Hematopoietic multipotent progenitor cell treated with erythropoietin and hydrocortisone succinate and interleukin-3 and kit ligand, for 17 days (in vitro differentiated cells): ENCODE measurements around the gene GRM7.

Experiments used
- DNase-seq: peaks from one replicate; pipeline ENCODE4 v3.0.0-alpha.2; 2015; ENCODE audit warnings: low spot score

The GRM7 gene

DNA sequence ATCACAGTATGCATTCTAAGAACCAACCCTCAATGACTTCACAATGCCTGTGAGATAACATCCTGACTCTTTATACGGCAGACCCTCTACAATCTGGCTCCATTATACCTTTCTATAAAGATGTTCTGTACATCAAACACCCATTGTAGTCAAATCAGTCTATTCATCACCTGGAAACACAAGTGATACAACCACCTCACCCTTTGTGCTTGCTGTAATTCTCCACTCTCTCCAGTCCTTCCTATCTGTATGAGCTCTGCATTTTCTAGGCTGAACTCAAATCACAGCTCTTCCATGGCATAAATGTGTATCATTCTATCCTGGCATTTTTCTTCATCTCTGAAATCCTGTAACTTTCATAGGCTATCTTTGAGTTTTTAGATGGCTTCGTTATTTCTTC, 539.4 kb downstream of the GRM7 start:
- no peak for DNase-seq

DNA sequence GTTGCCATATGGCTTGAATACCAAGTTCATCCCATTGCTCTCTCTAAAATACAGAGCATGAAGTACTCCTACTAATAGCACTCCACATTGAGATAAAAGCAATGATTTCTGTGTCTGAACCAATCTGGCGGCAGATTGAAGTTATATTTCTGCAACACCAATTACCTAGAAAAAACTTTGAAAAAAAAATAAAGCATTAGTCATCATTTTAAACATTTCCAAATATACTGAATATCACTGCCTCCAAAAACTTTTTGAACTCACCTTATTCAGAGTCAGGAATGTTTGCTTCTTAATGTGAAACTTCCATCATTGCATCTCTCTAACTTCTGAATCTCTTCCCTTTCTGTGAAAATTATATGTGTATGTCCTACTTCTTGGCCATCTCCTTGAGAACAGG, 540.5 kb downstream of the GRM7 start:
- no peak for DNase-seq

DNA sequence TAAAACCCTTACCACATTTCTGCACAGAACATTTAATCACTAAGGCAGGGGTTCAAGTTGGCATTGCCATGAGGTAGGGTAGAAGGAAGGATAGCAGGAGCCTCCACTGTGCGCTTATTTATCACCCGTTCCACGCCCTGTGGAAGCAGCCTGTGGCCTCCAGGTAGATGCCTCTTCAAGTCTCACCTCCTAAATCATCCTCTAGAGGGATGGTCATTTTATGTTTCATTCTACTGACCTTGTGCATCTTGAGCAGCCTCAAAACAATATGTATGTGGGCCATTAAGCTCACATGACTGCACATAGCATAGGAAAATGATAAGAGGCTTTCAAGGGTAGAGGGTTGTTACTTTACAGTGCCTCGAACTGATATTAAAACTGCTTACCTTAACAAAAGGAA, 546.2 kb downstream of the GRM7 start:
- no peak for DNase-seq

GRCh38 chr3:7410782-7411181, 549.9 kb downstream of the GRM7 start:
- DNase-seq: no peak

- no peak for DNase-seq
These were observed 560.1 kb downstream of the GRM7 start for GRCh38 chr3:7421065-7421464.

- no peak for DNase-seq
These were observed 562.1 kb downstream of the GRM7 start for GRCh38 chr3:7423036-7423435.

- DNase-seq: no peak
These were observed 563.1 kb downstream of the GRM7 start for GRCh38 chr3:7423995-7424394.

- DNase-seq: no peak
These were observed 567.3 kb downstream of the GRM7 start for GRCh38 chr3:7428206-7428718.

DNA sequence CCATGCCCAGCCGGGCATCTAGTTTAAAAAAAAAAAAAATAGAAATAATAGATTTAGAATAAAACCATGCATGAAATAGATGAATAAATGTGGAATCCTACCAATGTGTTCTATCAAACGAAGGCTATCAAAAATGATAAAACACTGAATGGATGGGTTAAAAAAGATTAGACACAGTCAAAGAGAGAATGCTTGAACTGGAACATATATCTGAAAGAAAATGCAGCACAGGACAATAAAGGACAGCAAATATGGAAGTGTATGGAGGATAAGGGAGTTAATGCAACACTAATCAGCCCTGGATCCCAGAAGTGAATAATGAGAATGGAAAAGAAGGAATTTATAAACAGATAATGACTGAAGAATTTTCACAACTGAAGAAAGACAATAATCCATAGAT, 571.7 kb downstream of the GRM7 start:
- DNase-seq: no peak

GRCh38 chr3:7433073-7433472, 572.2 kb downstream of the GRM7 start:
- DNase-seq: no peak

DNA sequence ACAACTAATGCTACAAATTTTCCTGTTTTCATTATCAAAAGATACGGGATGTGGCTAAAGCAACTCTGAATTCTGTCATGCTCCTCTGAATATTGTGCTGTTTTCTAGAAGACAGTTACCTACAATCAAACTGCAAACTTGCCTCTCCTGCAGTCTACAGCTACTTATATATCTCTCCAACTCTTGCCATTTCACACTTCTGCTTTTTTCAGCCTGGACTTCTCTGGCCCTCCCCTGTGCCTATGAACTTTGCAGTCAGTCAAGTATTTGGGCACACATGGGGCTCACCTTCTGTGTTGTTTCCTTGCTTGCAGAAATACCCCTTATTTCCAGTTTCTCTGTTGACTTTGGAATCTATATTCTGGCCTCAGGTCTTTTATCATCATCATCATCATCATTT, 575.6 kb downstream of the GRM7 start:
- DNase-seq: no peak

- DNase-seq: no peak
These were observed 576.3 kb downstream of the GRM7 start for GRCh38 chr3:7437231-7437630.

DNA sequence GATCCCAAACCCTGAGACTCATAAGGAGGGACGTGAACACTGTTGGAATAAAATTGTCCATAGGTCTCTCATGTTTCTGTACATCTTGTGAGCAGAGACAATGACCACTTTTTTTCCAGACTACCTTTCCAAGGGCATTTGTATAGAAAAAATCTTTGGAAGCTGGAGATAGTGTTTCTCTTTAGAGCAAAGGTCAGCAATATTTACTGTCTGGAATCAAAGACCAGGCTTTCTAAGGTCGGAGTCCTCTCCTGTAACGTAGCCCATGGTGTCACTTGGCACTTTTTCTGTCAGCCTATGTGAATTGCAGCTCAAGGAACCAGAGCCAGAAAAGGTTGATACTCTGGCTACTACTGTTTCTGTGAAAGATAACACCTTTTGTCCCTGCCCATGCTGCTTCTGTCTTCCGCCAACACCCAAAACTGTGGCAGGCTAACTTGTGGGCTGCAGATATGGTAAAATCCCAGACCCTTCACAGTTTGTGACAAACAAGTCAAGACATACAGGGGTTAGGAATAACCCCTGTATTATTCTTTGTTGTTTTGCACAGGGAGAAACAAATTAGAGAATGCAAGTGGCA, 578.3 kb downstream of the GRM7 start:
- no peak for DNase-seq

DNA sequence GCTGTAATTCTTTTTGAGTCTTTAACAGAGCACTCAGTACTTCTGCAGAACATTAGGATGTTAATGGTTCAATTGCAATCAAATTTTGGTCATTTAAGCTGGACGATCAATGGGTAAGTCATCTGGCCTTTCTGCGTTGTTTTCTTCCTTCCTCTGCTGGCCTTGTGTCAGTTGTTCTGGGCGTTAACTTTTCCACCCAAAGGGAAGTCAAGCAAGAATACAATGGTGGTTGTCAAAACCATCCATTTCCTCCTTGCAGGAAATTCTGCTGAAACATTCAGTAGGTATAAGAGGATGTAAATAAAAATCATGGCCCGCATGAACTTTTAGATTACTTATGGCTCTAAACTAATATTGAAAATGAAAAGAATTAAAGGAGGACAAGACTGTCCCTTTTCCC, 584.0 kb downstream of the GRM7 start:
- DNase-seq: no peak

- no peak for DNase-seq
These were observed 584.4 kb downstream of the GRM7 start for GRCh38 chr3:7445331-7445730.

GRCh38 chr3:7447197-7447769, 586.4 kb downstream of the GRM7 start:
- no peak for DNase-seq

DNA sequence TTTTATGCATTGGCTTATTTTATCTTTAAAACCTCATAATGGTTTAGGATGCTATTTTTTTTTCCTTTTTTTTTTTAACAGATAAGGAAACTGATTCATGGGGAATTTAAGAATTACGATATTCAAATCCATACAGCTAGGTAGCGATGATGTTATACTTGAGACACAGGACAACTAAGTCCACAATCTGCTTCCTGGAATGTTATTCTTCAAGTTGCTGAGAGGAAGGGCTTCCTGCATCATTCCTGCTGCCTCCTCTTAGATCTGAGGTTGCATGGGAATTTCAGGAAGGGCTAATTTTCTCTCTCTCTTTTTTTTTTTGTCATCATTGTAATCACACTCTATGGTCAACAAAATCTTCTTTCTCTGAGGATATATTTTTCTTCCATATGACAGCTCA, 595.5 kb downstream of the GRM7 start:
- DNase-seq: no peak

DNA sequence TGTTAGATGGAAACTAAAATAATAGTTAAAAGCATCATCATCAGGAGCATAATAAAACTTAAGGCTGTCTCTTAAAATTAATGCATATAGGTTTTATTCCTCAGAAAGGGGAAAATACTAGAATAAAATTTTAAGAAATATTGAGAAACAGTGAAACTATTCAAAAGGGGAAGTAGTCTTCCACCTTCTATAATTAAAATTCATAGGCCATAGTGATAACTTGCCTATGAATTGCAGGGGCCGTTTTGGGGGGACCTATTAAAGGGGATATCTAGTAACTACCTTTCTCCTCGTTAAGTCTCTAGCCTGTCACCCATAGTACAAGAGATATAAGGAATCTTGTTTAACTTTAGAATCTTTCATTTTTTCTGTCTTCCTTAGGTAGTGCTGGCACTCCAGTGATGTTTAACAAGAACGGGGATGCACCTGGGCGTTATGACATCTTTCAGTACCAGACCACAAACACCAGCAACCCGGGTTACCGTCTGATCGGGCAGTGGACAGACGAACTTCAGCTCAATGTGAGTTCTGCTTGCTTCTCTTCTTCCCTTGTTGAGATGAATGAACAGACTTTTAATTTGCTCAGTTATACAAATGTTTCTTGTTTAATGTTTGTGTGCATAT, 600.4 kb downstream of the GRM7 start:
- no peak for DNase-seq

DNA sequence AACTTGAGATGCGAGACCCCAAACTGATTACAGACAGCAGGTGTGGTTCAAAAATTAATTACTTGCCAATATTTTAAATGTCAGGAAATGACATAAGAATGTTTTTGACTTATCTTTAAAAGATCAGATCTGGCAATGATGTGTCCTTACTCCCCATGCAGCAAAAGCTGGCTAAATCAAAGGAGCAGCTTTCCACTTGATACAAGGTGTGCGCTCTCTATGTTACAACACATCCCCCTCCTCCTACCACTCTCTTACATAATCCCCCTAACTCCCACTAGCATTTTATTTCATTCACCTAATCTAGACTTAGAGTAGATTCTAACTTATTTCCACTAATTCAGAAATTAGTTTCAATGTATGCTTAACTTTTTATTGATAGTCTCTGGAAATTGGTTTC, 609.0 kb downstream of the GRM7 start:
- DNase-seq: no peak

GRCh38 chr3:7484636-7485035, 623.7 kb downstream of the GRM7 start:
- DNase-seq: no peak

DNA sequence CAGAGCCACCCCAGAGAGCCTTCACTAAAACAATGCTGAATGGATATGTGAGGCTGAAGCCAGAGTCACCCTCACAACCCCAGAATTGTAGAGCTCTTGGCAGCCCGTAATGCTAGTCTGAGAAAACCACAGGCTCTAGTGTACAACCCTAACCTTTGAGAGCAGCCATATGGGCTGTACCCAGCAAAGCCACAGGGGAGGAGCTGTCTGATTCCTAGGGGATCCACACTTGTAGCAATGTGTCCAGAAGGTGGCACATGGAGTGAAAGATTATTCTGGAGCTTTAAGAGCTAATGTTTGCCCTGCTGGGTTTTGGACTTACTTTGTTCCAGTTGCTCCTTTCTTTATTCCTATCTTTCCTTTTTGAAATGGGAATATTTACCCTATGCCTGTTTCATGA, 626.8 kb downstream of the GRM7 start:
- no peak for DNase-seq

DNA sequence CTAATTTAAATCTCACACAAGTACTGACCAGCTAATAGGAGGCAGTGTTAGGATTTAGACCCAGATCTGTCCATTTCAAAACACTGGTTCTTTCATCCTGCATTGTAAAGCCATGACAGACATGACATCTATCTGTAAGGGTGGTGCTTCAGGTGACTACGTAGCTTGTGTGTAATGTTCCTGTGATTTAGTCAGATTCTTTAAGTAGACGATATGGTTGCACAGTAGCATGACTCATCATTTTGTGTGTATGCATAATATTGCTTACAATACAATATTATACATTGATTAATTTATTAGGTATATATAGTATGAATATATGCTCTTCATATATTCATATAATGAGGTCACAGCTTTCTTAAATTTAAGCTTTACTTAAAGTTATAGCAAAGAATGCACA, 628.5 kb downstream of the GRM7 start:
- no peak for DNase-seq

DNA sequence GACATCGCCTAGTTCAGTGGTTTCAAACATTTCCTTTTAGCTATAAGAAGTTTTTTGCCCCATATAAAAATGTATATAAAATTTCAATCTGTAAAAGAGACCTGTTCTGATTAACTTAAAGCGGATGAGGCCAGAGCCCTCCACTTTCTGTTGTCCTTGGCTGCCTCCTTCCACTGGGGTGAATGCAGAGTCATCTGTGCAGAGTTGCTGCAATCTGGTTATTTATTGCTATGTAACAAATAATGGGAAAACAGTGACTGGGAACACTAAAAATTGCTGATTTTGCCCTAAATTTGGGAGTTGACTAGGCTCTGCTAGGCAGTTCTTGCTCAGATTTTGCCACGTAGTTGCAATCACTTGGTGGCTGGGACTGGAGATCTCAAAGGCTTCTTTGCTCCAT, 637.8 kb downstream of the GRM7 start:
- no peak for DNase-seq

DNA sequence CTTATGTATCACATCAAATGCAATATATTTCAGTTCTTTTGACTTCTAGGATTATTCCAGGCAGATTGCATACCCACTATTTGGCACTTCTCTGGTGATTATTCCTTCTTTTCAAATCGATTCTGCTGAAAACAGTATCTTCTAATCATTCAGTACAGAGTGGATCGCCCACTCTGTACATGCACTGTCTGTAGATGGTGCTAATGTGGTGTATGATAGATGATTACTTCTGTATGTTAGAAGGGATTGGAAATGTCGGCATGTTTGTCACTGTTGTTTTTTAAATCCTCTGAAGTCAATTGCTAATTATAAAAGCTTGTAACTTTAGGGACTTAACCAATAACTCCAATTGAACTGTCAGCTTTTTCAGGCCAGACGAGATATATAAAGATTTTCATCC, 642.5 kb downstream of the GRM7 start:
- no peak for DNase-seq
